ENCODE results near the gene SLMAP. TPM values are rescaled to one million over a fixed set of nuclear protein-coding genes. Genes with fewer than 3 reads are reported as not detected.

SLMAP gene
- total RNA-seq, 2 donors from 2014 or later, result 33.8 to 55.6 TPM

DNA sequence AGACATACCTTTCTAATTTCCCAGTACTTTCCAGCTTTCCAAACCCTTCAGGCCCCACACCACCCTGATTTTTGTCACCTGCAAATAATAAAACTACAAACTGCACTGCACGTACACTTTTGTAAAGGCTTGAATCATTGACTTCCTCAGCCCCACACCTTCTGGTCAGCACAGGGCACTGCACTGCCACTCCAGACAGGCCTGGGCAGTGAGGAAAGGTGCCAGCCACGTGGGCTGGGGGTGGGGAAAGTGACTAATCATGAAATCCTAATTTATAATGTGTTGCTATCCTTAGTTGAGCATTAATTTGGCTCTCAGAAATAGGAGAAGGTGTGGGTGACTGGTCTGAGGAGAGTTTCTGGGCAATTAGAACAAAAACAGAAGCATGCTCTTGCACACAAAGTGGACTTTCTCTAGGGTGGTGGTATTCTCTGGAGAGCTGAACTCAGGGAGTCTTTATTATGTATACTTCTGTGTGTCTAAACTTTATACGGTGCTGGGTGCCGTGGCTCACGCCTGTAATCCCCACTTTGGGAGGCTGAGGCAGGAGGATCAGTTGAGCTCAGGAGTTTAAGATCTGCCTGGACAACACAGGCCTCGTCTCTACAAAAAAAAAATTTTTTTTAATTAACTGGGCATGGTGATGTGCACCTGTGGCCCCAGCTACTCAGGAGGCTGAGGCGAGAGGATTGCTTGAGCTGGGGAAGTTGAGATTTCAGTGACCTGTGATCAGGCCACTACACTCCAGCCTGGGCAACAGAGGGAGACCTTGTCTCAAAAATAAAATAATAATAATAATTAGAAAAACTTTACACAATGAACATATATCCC, 193.9 kb downstream of the SLMAP start:
- Mint-ChIP-seq H3K27me3 (peaks cover 3% of the 10 kb centered on the region), H3K4me3 (no peak overlapping the region), H3K36me3 (ENCODE audit: low read depth) (no peaks in the 10 kb centered on the region), H3K4me1 (no peaks in the 10 kb centered on the region), H3K27ac (no peak overlapping the region), H3K9me3 (no peaks in the 10 kb centered on the region)
- no peak for ATAC-seq (replicated peaks)

DNA sequence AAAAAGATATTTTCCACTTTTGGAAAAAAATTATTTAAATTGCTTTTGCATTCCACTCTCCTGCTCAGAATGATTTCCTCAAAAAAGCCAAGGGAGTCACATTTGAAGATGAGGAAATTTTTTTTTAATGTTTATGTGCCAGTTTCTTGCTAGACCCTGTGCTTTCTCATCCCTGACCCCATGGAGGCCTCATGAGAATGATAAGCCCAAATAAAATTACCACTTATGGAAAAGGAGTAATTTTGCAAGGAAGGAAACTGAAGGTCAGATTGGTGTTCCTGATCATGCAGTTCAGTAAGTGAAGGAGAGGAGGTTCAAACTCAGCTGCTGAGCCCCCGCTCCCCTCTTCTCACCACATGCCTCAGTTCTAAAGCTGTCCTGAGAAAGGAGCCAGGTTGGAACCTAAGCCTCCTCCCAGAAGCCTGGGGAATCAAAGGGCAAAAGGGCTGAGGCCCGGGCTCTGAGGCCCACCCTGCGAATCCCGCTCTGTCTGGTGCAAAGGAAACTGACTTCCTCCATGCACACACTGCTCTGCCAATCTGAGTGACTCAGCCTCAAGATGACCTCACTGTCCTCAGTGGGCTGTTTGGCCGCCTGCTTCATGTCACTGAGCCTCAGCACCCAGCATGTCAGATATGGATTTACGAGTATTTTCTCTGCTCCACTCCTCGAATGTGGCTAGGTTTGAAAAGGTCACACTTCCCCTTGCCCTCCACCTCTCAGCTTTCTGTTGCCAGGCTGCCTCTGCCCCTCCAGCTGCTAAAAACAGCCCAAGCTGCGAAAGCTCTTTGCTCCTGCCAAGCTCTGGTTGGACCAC, 195.2 kb downstream of the SLMAP start:
- no peak overlapping the region for H3K27ac Mint-ChIP-seq
- no peaks in the 10 kb centered on the region for H3K36me3 Mint-ChIP-seq (ENCODE audit: low read depth)
- no peak for ATAC-seq (replicated peaks)
- H3K4me1 Mint-ChIP-seq, result no peaks in the 10 kb centered on the region
- no peak overlapping the region for H3K4me3 Mint-ChIP-seq
- no peaks in the 10 kb centered on the region for H3K9me3 Mint-ChIP-seq
- peaks cover 3% of the 10 kb centered on the region for H3K27me3 Mint-ChIP-seq

DNA sequence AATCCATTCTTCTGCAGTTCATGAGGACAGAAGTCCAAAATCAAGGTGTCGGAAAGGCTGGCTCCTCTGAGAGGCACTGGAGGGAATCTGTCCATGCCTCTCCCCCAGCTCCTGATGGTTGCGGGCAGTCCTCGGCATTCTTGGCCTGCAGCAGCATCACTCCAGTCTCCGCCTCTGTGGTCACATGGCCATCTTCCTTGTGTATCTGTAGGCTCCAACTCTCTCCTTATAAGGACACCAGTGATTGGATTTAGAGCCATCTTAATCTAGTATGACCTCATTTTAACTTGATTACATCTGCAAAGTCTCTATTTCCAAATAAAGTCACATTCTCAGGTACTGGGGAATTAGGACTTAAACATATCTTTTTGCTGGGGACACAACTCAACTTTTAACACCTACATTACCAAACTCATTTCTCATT, 196.1 kb downstream of the SLMAP start:
- H3K36me3 Mint-ChIP-seq (ENCODE audit: low read depth), result no peaks in the 10 kb centered on the region
- peaks cover 3% of the 10 kb centered on the region for H3K27me3 Mint-ChIP-seq
- ATAC-seq (replicated peaks), result no peak
- no peaks in the 10 kb centered on the region for H3K4me1 Mint-ChIP-seq
- H3K4me3 Mint-ChIP-seq, result no peak overlapping the region
- no peaks in the 10 kb centered on the region for H3K9me3 Mint-ChIP-seq
- H3K27ac Mint-ChIP-seq, result no peak overlapping the region

DNA sequence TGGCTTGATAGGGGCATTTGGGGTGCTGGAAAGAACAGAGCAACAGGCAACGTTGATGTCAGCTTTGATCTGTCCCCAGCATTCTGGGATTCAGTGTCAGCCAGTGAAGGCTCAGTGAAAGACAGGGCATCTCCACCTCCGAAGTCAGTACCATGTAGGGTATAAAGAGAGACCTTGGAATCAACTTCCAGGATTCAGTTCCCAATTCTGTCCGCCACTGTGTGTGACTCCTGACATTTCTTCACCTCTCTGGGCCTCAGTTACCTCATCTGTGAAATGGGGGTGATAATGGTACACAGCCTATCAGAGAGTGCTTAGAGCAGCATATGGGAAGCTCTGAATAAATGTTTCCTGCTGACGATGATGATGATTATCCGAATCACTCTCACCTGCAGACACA, 196.5 kb downstream of the SLMAP start:
- Mint-ChIP-seq H3K9me3 (no peaks in the 10 kb centered on the region), H3K4me1 (no peaks in the 10 kb centered on the region), H3K36me3 (ENCODE audit: low read depth) (no peaks in the 10 kb centered on the region), H3K27me3 (peaks cover 3% of the 10 kb centered on the region), H3K4me3 (no peak overlapping the region), H3K27ac (no peak overlapping the region)
- no peak for ATAC-seq (replicated peaks)

DNA sequence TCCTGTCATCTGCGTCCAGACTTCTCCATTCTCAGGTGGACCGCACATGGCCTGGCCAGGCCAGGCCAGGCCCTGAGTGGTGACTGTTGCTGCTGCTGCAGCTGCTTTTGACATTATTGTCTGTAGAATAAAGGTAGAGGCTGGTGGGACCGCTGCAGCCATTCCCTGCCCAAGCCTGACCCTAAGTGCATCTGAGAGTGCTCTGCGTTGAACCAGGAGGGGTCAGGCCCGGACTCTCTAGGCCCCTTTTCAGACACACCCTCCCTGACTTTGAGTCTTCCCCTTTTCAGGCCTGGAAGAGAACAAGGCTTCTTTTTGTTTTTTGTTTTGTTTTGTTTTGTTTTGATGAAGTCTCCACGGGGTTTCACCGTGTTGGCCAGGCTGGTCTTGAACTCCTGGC, 197.5 kb downstream of the SLMAP start:
- H3K36me3 Mint-ChIP-seq (ENCODE audit: low read depth), result no peaks in the 10 kb centered on the region
- no peaks in the 10 kb centered on the region for H3K27me3 Mint-ChIP-seq
- H3K9me3 Mint-ChIP-seq, result no peaks in the 10 kb centered on the region
- H3K27ac Mint-ChIP-seq, result no peak overlapping the region
- no peaks in the 10 kb centered on the region for H3K4me1 Mint-ChIP-seq
- no peak overlapping the region for H3K4me3 Mint-ChIP-seq
- no peak for ATAC-seq (replicated peaks)

DNA sequence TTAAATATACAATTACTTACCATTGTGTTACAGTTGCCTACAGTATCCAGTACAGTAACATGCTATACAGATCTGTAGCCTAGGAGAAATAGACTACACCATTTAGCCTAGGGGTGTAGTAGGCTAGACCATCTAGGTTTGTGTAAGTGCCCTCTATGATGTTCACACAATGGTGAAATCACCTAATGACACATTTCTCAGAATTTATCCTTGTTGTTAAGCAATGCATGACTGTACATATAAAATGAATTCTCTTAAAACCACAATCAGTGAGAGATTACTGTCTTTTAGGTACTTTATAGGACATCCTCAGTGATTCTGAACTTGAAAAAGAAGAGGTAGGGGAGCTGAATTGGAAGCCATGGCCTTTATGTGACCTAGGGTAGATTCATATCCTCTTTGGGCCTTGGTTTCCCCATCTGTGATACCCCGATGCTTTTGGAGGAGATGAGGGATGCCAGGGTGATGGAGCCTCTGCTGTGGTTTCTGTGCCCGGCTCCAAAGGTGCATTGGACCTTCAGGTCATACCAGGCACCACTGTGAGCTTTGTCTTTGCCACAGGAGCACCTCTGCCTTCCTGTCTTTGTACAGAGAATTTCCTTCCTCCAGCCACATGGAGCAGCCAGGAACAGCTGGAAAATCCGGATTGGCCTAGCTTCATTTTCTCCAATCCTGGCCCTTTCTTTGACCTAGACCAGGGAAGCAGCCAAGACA, 200.2 kb downstream of the SLMAP start:
- Mint-ChIP-seq H3K27me3 (no peaks in the 10 kb centered on the region), H3K9me3 (no peaks in the 10 kb centered on the region), H3K4me1 (no peaks in the 10 kb centered on the region), H3K36me3 (ENCODE audit: low read depth) (no peaks in the 10 kb centered on the region), H3K27ac (peak overlapping the region; percentile 52), H3K4me3 (no peak overlapping the region)
- ATAC-seq (replicated peaks), result peak; percentile 85

DNA sequence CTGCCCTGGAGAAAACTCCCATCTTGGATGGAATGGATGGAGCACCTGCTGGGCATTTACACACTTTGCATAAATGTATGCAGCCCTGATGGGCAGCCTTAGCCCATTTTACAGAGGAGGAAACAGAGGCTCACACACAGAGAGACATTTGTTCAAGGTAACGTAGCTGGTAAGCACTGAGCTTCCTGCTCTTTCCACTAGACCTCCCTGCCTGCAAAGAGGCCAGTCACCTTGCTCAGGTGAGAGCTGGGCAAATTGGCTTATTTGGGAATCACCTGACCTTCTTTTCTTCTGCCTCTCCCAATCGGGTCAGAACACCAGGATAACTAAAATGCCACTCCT, 200.7 kb downstream of the SLMAP start:
- ATAC-seq (replicated peaks), result no peak
- H3K36me3 Mint-ChIP-seq (ENCODE audit: low read depth), result no peaks in the 10 kb centered on the region
- H3K27ac Mint-ChIP-seq, result peak overlapping the region; percentile 52
- no peaks in the 10 kb centered on the region for H3K9me3 Mint-ChIP-seq
- H3K4me1 Mint-ChIP-seq, result no peaks in the 10 kb centered on the region
- no peak overlapping the region for H3K4me3 Mint-ChIP-seq
- no peaks in the 10 kb centered on the region for H3K27me3 Mint-ChIP-seq

DNA sequence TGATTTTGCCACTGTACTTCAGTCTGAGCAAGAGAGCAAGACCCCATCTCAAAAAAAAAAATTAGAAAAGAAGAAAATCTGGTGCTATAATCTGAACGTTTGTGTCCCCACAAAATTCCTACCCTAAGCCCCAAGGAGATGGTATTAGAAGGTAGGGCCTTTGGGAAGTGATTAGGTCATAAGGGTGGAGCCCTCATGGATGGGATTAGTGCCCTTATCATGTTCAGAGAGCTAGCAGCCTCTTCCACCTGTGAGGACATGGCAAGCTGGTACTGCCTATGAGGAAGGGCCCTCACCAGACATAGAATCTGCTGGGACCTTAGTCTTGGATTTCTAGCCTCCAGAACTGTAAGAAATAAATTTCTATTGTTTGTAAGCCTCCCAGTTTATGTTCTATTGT, 201.7 kb downstream of the SLMAP start:
- ATAC-seq (replicated peaks), result no peak
- Mint-ChIP-seq H3K27me3 (no peaks in the 10 kb centered on the region), H3K36me3 (ENCODE audit: low read depth) (no peaks in the 10 kb centered on the region), H3K27ac (no peak overlapping the region), H3K4me1 (no peaks in the 10 kb centered on the region), H3K4me3 (no peak overlapping the region), H3K9me3 (no peaks in the 10 kb centered on the region)

DNA sequence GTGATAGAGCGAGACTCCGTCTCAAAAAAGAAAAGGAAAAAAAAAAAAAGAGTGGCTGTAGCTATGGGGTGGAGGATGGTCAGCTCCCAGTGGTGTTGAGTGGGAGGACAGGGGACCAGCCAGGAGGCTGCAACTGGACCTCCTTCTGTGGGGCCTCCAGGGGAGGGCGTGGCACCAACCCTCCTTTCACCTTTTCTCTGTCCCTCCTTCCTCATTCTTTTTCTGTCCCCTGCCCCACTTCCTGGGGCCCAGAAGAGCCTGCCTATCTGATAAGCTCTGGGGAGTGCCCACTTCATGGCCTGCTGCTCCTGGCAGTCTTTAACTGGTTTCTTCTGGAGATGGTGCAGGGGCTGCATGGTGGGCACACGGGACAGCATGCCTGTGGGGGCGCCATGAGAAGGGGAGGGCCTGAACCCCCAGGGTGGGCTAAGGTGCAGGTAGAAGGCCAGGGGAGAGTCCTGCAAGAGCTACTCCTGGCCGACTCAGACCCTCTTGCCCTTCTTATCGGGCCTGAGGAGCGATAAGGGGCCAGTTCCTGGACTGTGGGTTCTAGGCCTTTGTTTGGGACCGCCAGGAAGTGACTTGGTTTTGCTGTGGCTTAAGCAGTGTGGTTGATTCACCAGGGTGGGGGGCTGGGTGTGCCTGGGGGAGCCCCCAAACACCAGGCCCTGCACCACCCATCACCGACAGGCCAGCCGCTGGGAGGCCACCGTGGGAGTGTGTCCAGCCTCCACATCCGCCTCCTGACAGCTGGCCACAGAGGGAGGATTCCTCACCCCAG, 202.7 kb downstream of the SLMAP start:
- H3K27me3 Mint-ChIP-seq, result no peaks in the 10 kb centered on the region
- H3K4me3 Mint-ChIP-seq, result no peak overlapping the region
- H3K9me3 Mint-ChIP-seq, result no peaks in the 10 kb centered on the region
- H3K27ac Mint-ChIP-seq, result peak overlapping the region; percentile 50
- no peaks in the 10 kb centered on the region for H3K4me1 Mint-ChIP-seq
- H3K36me3 Mint-ChIP-seq (ENCODE audit: low read depth), result no peaks in the 10 kb centered on the region
- no peak for ATAC-seq (replicated peaks)

DNA sequence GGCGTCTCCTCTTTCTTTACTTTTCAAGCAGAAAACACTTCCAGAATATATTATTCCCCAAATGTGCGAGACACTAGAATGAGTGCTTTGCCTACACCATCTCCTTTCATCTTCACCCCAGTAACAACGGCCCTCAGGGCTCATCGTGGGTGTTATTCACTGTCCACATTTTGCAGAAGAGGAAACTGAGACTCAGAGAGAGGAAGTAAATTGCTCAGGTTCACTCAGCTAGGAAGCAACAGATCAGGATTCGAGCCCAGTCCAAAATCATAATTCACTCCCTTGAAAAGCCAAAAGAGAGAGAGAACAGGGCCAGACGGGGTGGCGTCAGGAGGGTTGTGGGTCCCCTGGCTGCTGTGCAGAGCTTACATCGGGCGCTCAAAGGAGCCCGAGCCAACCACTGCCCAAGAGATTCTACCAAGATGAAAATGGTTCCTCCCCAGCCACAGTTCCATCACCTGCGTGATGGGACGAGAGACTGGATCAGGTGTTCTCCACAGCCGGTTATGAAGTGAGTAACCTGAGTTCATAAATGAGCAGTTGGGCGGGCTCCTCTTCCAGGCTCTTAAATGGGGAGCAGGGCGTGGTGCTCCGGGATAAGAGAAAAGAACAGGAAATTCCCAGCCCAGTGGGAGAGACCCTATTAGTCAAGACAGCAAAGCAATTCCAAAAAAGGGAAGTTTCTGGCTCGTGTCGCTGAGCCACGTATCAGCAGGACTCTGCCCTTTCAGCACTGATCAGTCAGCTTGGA, 203.5 kb downstream of the SLMAP start:
- Mint-ChIP-seq H3K27ac (no peak overlapping the region), H3K9me3 (no peaks in the 10 kb centered on the region), H3K36me3 (ENCODE audit: low read depth) (no peaks in the 10 kb centered on the region), H3K27me3 (no peaks in the 10 kb centered on the region), H3K4me1 (no peaks in the 10 kb centered on the region), H3K4me3 (no peak overlapping the region)
- no peak for ATAC-seq (replicated peaks)

DNA sequence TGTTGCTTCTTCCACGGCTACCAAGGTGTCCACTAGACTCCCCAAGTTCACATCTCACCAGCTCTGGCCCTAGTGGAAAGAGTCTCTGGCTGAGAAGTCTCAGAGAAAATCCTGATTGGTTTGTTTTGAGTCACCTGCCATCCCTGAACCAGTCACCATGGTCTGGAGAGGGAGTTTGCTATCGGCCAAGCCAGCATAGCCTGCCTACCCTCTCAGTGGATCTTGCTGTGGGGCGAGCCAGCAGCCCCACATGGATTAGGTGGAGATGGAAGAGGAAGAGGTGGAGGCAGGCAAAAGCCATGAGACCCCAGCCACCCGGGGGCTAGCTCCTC, 204.0 kb downstream of the SLMAP start:
- Mint-ChIP-seq H3K4me1 (no peaks in the 10 kb centered on the region), H3K27me3 (no peaks in the 10 kb centered on the region), H3K4me3 (no peak overlapping the region), H3K9me3 (no peaks in the 10 kb centered on the region), H3K36me3 (ENCODE audit: low read depth) (no peaks in the 10 kb centered on the region), H3K27ac (no peak overlapping the region)
- no peak for ATAC-seq (replicated peaks)

DNA sequence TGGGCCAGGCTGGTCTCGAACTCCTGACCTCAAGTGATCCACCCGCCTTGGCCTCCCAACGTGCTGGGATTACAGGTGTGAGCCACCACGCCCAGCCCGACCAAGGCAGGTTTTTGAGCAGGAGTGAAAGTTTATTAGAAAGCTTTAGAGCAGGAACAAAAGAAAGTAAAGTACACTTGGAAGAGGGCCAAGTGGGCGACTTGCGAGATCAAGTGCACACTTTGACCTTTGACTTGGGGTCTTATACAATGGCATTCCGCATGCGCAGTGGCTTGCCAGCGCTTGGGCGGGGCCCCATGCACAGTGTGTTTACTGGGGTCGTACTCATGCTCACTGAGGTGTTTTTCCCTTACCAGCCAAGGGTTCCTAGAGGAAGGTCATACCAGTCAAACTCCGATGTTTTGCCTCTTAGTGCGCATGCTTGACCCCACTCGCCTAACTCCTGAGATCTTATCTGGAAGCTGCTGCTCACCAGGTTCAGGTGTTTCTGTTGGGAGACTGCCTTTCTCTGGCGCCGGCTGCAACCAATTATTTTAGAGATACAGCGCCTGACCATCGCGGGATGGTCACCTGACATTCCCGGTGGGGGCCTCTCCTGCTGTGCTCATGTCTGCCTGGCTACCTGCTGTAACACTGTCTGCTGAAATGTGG, 205.2 kb downstream of the SLMAP start:
- no peak for ATAC-seq (replicated peaks)
- H3K9me3 Mint-ChIP-seq, result no peaks in the 10 kb centered on the region
- H3K4me1 Mint-ChIP-seq, result no peaks in the 10 kb centered on the region
- no peak overlapping the region for H3K4me3 Mint-ChIP-seq
- H3K36me3 Mint-ChIP-seq (ENCODE audit: low read depth), result no peaks in the 10 kb centered on the region
- H3K27me3 Mint-ChIP-seq, result no peaks in the 10 kb centered on the region
- H3K27ac Mint-ChIP-seq, result no peak overlapping the region

DNA sequence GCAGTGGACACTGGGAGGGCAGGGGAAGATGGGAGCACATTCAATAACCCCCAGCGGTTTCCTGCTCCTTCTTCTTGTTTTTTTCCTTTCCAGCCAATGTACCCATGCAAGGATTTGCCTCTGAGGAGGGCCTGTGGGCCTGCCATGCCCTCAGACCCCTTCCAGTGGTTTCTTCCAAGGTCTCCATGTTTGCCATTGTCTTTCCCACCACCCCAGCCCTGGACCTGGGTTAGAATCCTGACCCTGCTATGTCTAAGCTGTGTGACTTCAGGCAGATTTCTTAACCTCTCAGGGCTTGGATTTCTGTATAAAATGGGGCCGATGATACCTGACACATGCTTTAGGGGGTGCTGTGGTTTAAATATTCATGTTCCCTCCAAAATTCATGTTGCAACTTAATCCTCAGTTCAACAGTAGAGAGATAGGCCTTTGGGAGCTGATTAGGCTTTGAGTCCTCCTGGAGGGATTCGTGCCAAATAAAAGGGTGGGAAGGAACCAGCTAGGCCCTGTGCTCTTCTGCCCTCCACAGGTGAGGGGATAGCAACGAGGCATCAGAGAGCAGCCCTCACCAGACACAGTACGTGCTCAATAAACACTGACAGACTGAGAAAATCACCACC, 205.8 kb downstream of the SLMAP start:
- no peaks in the 10 kb centered on the region for H3K9me3 Mint-ChIP-seq
- H3K36me3 Mint-ChIP-seq (ENCODE audit: low read depth), result no peaks in the 10 kb centered on the region
- ATAC-seq (replicated peaks), result no peak
- H3K4me1 Mint-ChIP-seq, result no peaks in the 10 kb centered on the region
- no peak overlapping the region for H3K27ac Mint-ChIP-seq
- H3K4me3 Mint-ChIP-seq, result no peak overlapping the region
- no peaks in the 10 kb centered on the region for H3K27me3 Mint-ChIP-seq
